HG03103 (cell line): ENCODE measurements around the gene MBNL2.

Experiments
- ATAC-seq: cut with Tn5 transposase; IDR thresholded peaks from one replicate; pipeline ENCODE4 v1.9.1; 2021; ENCODE audit warnings: low read depth; ENCODE audit not compliant: unreplicated experiment

The MBNL2 gene

GRCh38 chr13:97367016-97367822 lies 145.1 kb downstream of the MBNL2 start:
- ATAC-seq, result no peak

- ATAC-seq, result peak; percentile 76
Observed at GRCh38 chr13:97369261-97369893, 147.2 kb downstream of the MBNL2 start.

GRCh38 chr13:97371486-97372109 lies 149.5 kb downstream of the MBNL2 start:
- ATAC-seq, result no peak

- no peak for ATAC-seq
Observed at GRCh38 chr13:97372936-97373335, 150.8 kb downstream of the MBNL2 start.

GRCh38 chr13:97373787-97374186 lies 151.7 kb downstream of the MBNL2 start:
- no peak for ATAC-seq

GRCh38 chr13:97376981-97377380 lies 154.8 kb downstream of the MBNL2 start:
- ATAC-seq, result no peak

GRCh38 chr13:97379386-97379785 lies 157.3 kb downstream of the MBNL2 start:
- ATAC-seq, result no peak

GRCh38 chr13:97380696-97381095 lies 158.6 kb downstream of the MBNL2 start:
- no peak for ATAC-seq

- no peak for ATAC-seq
Observed at GRCh38 chr13:97381189-97381588, 159.1 kb downstream of the MBNL2 start.

- ATAC-seq, result no peak
Observed at GRCh38 chr13:97382276-97382675, 160.1 kb downstream of the MBNL2 start.

- no peak for ATAC-seq
Observed at GRCh38 chr13:97384371-97384770, 162.2 kb downstream of the MBNL2 start.

GRCh38 chr13:97385146-97385545 lies 163.0 kb downstream of the MBNL2 start:
- ATAC-seq, result no peak

GRCh38 chr13:97385854-97386253 lies 163.7 kb downstream of the MBNL2 start:
- ATAC-seq, result no peak

- no peak for ATAC-seq
Observed at GRCh38 chr13:97386801-97387484, 164.8 kb downstream of the MBNL2 start.

- no peak for ATAC-seq
Observed at GRCh38 chr13:97387485-97387839, 165.3 kb downstream of the MBNL2 start.

- no peak for ATAC-seq
Observed at GRCh38 chr13:97387890-97388289, 165.8 kb downstream of the MBNL2 start.

- ATAC-seq, result no peak
Observed at GRCh38 chr13:97388373-97388772, 166.2 kb downstream of the MBNL2 start.

- ATAC-seq, result no peak
Observed at GRCh38 chr13:97390941-97391600, 168.9 kb downstream of the MBNL2 start.

- ATAC-seq, result no peak
Observed at GRCh38 chr13:97392020-97392419, 169.9 kb downstream of the MBNL2 start.

GRCh38 chr13:97394542-97394941 lies 172.4 kb downstream of the MBNL2 start:
- ATAC-seq, result no peak
